H9 (cell line): ENCODE results near the gene GMPPB. TPM values are rescaled to one million over a fixed set of nuclear protein-coding genes. Genes with fewer than 3 reads are reported as not detected.

Experiments
- DNase-seq: peaks from one replicate; pipeline ENCODE4 v3.0.0-alpha.2; 2017
- H2AFZ ChIP-seq: one replicate; pipeline ENCODE4 v1.6.1; 2013; ENCODE audit warnings: mild to moderate bottlenecking, low read length, control low read depth, moderate library complexity
- H2AK5ac ChIP-seq: 2 replicates; pipeline ENCODE4 v1.6.1; 2013; ENCODE audit warnings: low read length, control low read depth, mixed read lengths; ENCODE audit not compliant: insufficient read length
- H2BK120ac ChIP-seq: one replicate; pipeline ENCODE4 v1.6.1; 2013; ENCODE audit warnings: low read depth, mild to moderate bottlenecking, low read length, control low read depth, inconsistent platforms; ENCODE audit not compliant: poor library complexity, severe bottlenecking
- H2BK12ac ChIP-seq: 2 replicates; pipeline ENCODE4 v1.6.1; 2013; ENCODE audit warnings: low read length, control low read depth, mixed read lengths, low read depth; ENCODE audit not compliant: insufficient read length
- H2BK15ac ChIP-seq: 2 replicates; pipeline ENCODE4 v1.6.1; 2013; ENCODE audit warnings: low read depth, low read length, control low read depth
- H2BK20ac ChIP-seq: one replicate; pipeline ENCODE4 v1.6.1; 2013; ENCODE audit warnings: low read depth, mild to moderate bottlenecking, low read length, control low read depth, inconsistent platforms; ENCODE audit not compliant: poor library complexity, severe bottlenecking
- H2BK5ac ChIP-seq: 2 replicates; pipeline ENCODE4 v1.6.1; 2013; ENCODE audit warnings: low read length, control low read depth, mixed read lengths; ENCODE audit not compliant: insufficient read length
- H3K14ac ChIP-seq: 2 replicates; pipeline ENCODE4 v1.6.1; 2013; ENCODE audit warnings: low read length, control low read depth; ENCODE audit not compliant: insufficient read depth
- H3K18ac ChIP-seq: 2 replicates; pipeline ENCODE4 v1.6.1; 2013; ENCODE audit warnings: low read depth, mild to moderate bottlenecking, mixed read lengths, low read length, control low read depth; ENCODE audit not compliant: insufficient read length
- H3K23ac ChIP-seq: 2 replicates; pipeline ENCODE4 v1.6.1; 2013; ENCODE audit warnings: low read length, control low read depth, mixed read lengths, low read depth; ENCODE audit not compliant: insufficient read length
- H3K23me2 ChIP-seq: 2 replicates; pipeline ENCODE4 v1.6.1; 2013; ENCODE audit warnings: low read depth, mild to moderate bottlenecking, mixed read lengths, low read length, control low read depth; ENCODE audit not compliant: insufficient read length, poor library complexity, severe bottlenecking
- H3K27ac ChIP-seq: 2 replicates; pipeline ENCODE4 v1.5.1; 2013; ENCODE audit warnings: low read length, control low read depth, mixed read lengths, low read depth; ENCODE audit not compliant: insufficient read length
- H3K27me3 ChIP-seq: 2 replicates; pipeline ENCODE4 v1.6.1; 2013; ENCODE audit warnings: low read length, control low read depth, inconsistent platforms; ENCODE audit not compliant: insufficient read depth
- H3K4ac ChIP-seq: 2 replicates; pipeline ENCODE4 v1.6.1; 2013; ENCODE audit warnings: low read depth, mild to moderate bottlenecking, control low read depth, inconsistent platforms, low read length, moderate library complexity
- H3K4me1 ChIP-seq: 2 replicates; pipeline ENCODE4 v1.6.1; 2013; ENCODE audit warnings: low read length, control low read depth, inconsistent platforms; ENCODE audit not compliant: insufficient read depth
- H3K4me2 ChIP-seq: 2 replicates; pipeline ENCODE4 v1.6.1; 2013; ENCODE audit warnings: low read length, control low read depth, mixed read lengths; ENCODE audit not compliant: insufficient read length, insufficient read depth
- H3K56ac ChIP-seq: 2 replicates; pipeline ENCODE4 v1.6.1; 2013; ENCODE audit warnings: low read depth, mild to moderate bottlenecking, mixed read lengths, low read length, control low read depth; ENCODE audit not compliant: insufficient read length
- H3K79me1 ChIP-seq: 2 replicates; pipeline ENCODE4 v1.6.1; 2013; ENCODE audit warnings: low read depth, mild to moderate bottlenecking, moderate library complexity, low read length, control low read depth, inconsistent platforms; ENCODE audit not compliant: insufficient read depth, poor library complexity, severe bottlenecking
- H3K79me2 ChIP-seq: 2 replicates; pipeline ENCODE4 v1.6.1; 2013; ENCODE audit warnings: low read length, control low read depth, inconsistent platforms; ENCODE audit not compliant: insufficient read depth
- H3K9ac ChIP-seq: 2 replicates; pipeline ENCODE4 v1.6.1; 2013; ENCODE audit warnings: low read length, control low read depth, mixed read lengths; ENCODE audit not compliant: insufficient read length; ENCODE audit errors: extremely low read depth
- H3K9me3 ChIP-seq: one replicate; pipeline ENCODE4 v1.6.1; 2013; ENCODE audit warnings: low read depth, low read length, inconsistent platforms; ENCODE audit not compliant: control insufficient read depth
- H3T11ph ChIP-seq: one replicate; pipeline ENCODE4 v1.6.1; 2013; ENCODE audit warnings: mild to moderate bottlenecking, low read length, control low read depth, inconsistent platforms
- H4K20me1 ChIP-seq: one replicate; pipeline ENCODE4 v1.6.1; 2013; ENCODE audit not compliant: control insufficient read depth, insufficient read length, insufficient read depth
- H4K5ac ChIP-seq: 2 replicates; pipeline ENCODE4 v1.6.1; 2013; ENCODE audit warnings: low read depth, mild to moderate bottlenecking, mixed read lengths, low read length, control low read depth; ENCODE audit not compliant: insufficient read length
- H4K8ac ChIP-seq: replicated peaks from 2 replicates; pipeline ENCODE4 v1.6.1; 2013; ENCODE audit warnings: low read length, control low read depth, mixed read lengths, low read depth; ENCODE audit not compliant: insufficient read length
- H4K91ac ChIP-seq: 2 replicates; pipeline ENCODE4 v1.6.1; 2013; ENCODE audit warnings: low read depth, mild to moderate bottlenecking, moderate library complexity, mixed read lengths, low read length, control low read depth; ENCODE audit not compliant: insufficient read length
- H3K27ac Mint-ChIP-seq, 3 experiments: 2 replicates in 2 of 3; 3 replicates in 1 of 3; pipeline ENCODE4 v1.8.0; 2020 to 2021; ENCODE audit warnings: mixed read lengths in 3 of 3, mild to moderate bottlenecking in 1 of 3, moderate library complexity in 1 of 3
- H3K27me3 Mint-ChIP-seq: 2 replicates; pipeline ENCODE4 v1.8.0; 2021; ENCODE audit warnings: low read depth, mild to moderate bottlenecking, moderate library complexity, mixed read lengths
- H3K36me3 Mint-ChIP-seq, 3 experiments: 2 replicates in 2 of 3; 3 replicates in 1 of 3; pipeline ENCODE4 v1.8.0; 2020 to 2021; ENCODE audit warnings: low read depth in 3 of 3, mixed read lengths in 3 of 3; ENCODE audit not compliant: insufficient read depth in 1 of 3
- H3K4me1 Mint-ChIP-seq, 2 experiments: 2 replicates each; pipeline ENCODE4 v1.8.0; 2020; ENCODE audit warnings: mixed read lengths in 2 of 2
- H3K4me3 Mint-ChIP-seq, 2 experiments: 2 replicates in 1 of 2; 3 replicates in 1 of 2; pipeline ENCODE4 v1.8.0; 2020 to 2021; ENCODE audit warnings: mild to moderate bottlenecking in 2 of 2, mixed read lengths in 2 of 2, moderate library complexity in 1 of 2
- H3K9me3 Mint-ChIP-seq, 2 experiments: 2 replicates in 1 of 2; 3 replicates in 1 of 2; pipeline ENCODE4 v1.8.0; 2020; ENCODE audit warnings: mild to moderate bottlenecking in 2 of 2, mixed read lengths in 2 of 2, moderate library complexity in 1 of 2
- CTCF ChIP-seq: fragments of 200-600 bp; sonication (generic); conservative IDR thresholded peaks from 3 replicates; pipeline ENCODE4 v1.8.0; 2021; ENCODE audit warnings: antibody characterized with exemption, mild to moderate bottlenecking
- WGBS: extraction: QIAGEN DNeasy Blood & Tissue Kit; methylation state at CpG from one replicate; pipeline ENCODE4 v1.1.7; 2013; ENCODE audit warnings: missing lambda C conversion rate, low lambda C conversion rate, mixed read lengths; ENCODE audit not compliant: insufficient read length; ENCODE audit errors: extremely low coverage; 5-methylcytosine and 5-hydroxymethylcytosine counted together
- total RNA-seq: library from RNA; stranded (reverse); gene quantifications from 2 replicates; pipeline ENCODE4 v1.2.1, GENCODE V29; 2021

GMPPB gene
- total RNA-seq, 1 experiment from 2014 or later, result 31.1 TPM

GRCh38 chr3:49769286-49769915 lies 45.6 kb upstream of the GMPPB start:
- no peak overlapping the region for H2BK5ac ChIP-seq
- no peak overlapping the region for H3K14ac ChIP-seq
- H4K5ac ChIP-seq, result no peak overlapping the region
- H2BK12ac ChIP-seq, result no peak overlapping the region
- no peak overlapping the region for H3K23ac ChIP-seq
- no peaks in the 10 kb centered on the region for H3K9me3 Mint-ChIP-seq
- H3K9me3 ChIP-seq, result no peaks in the 10 kb centered on the region
- H3K27ac Mint-ChIP-seq, result no peak overlapping the region
- no peak overlapping the region for H3K18ac ChIP-seq
- WGBS, result no CpG with 5 or more reads among the region's 3 CpGs
- H2AFZ ChIP-seq, result no peak overlapping the region
- H3K4ac ChIP-seq, result no peak overlapping the region
- H2BK15ac ChIP-seq, result no peak overlapping the region
- H2BK120ac ChIP-seq, result no peak overlapping the region
- DNase-seq, result no peak
- no peaks in the 10 kb centered on the region for H3K4me1 ChIP-seq
- H3K4me3 Mint-ChIP-seq, result no peak overlapping the region
- peaks cover under 1 to 4% (median 2%) of the 10 kb centered on the region in 3 experiments; a peak in 5 of 7 replicates for H3K36me3 Mint-ChIP-seq
- H3K23me2 ChIP-seq, result no peaks in the 10 kb centered on the region
- H3K56ac ChIP-seq, result no peak overlapping the region
- H3T11ph ChIP-seq, result no peak overlapping the region
- no peaks in the 10 kb centered on the region for H3K27me3 Mint-ChIP-seq
- no peak overlapping the region for H4K8ac ChIP-seq
- no peaks in the 10 kb centered on the region for H3K27me3 ChIP-seq
- no peak overlapping the region for H2AK5ac ChIP-seq
- no peak overlapping the region for H2BK20ac ChIP-seq
- H3K9ac ChIP-seq, result no peak overlapping the region
- TF ChIP-seq CTCF, result no peak
- H4K91ac ChIP-seq, result no peak overlapping the region
- no peaks in the 10 kb centered on the region for H3K4me1 Mint-ChIP-seq
- H3K27ac ChIP-seq, result no peak overlapping the region
- no peak overlapping the region for H3K4me2 ChIP-seq
- no peaks in the 10 kb centered on the region for H4K20me1 ChIP-seq
- H3K79me1 ChIP-seq, result peaks cover 10% of the 10 kb centered on the region
- H3K79me2 ChIP-seq, result peaks cover 5% of the 10 kb centered on the region; the same call in 1 of the 2 replicates
